Liver (tissue), 9 donors: ENCODE measurements around the gene DNM3. TPM values are rescaled to one million over a fixed set of nuclear protein-coding genes. Genes with fewer than 3 reads are reported as not detected.

Experiments
- DNase-seq: peaks from one replicate; pipeline ENCODE4 v3.0.0-alpha.2; 2017; ENCODE audit warnings: low spot score
- H3K27ac ChIP-seq, 2 donors: one replicate each; pipeline ENCODE4 v1.7.0; 2013; ENCODE audit warnings: inconsistent platforms in 2 of 2, low read length in 2 of 2, control low read depth in 1 of 2, low read depth in 1 of 2, mild to moderate bottlenecking in 1 of 2
- H3K27me3 ChIP-seq, 4 donors: one replicate each; pipeline versions ENCODE4 v1.6.1 to v1.7.0; 2013; ENCODE audit warnings: low read length in 3 of 4, inconsistent platforms in 1 of 4, mild to moderate bottlenecking in 1 of 4, moderate library complexity in 1 of 4; ENCODE audit not compliant: control insufficient read depth in 4 of 4, insufficient read depth in 4 of 4
- H3K36me3 ChIP-seq, 4 donors: one replicate each; pipeline versions ENCODE4 v1.6.1 to v1.7.0; 2013; ENCODE audit warnings: low read length in 3 of 4, mild to moderate bottlenecking in 3 of 4, low read depth in 1 of 4, moderate library complexity in 1 of 4; ENCODE audit not compliant: control insufficient read depth in 4 of 4, insufficient read depth in 3 of 4
- H3K4me1 ChIP-seq, 4 donors: one replicate each; pipeline versions ENCODE4 v1.6.1 to v1.7.0; 2013; ENCODE audit warnings: low read length in 3 of 4, mild to moderate bottlenecking in 3 of 4, moderate library complexity in 1 of 4; ENCODE audit not compliant: control insufficient read depth in 4 of 4, insufficient read depth in 4 of 4
- H3K4me3 ChIP-seq, 3 donors: one replicate each; pipeline versions ENCODE4 v1.6.1 to v1.7.0; 2013; ENCODE audit warnings: low read length in 3 of 3, control low read depth in 1 of 3, low read depth in 1 of 3, mild to moderate bottlenecking in 1 of 3
- H3K9ac ChIP-seq, 2 donors: one replicate each; pipeline ENCODE4 v1.7.0; 2013; ENCODE audit warnings: low read length in 2 of 2, mild to moderate bottlenecking in 2 of 2, moderate library complexity in 2 of 2, control low read depth in 1 of 2, low read depth in 1 of 2
- H3K9me3 ChIP-seq, 4 donors: one replicate each; pipeline versions ENCODE4 v1.6.1 to v1.7.0; 2013; ENCODE audit warnings: low read length in 3 of 4; ENCODE audit not compliant: control insufficient read depth in 4 of 4
- EGR1 ChIP-seq, 2 donors: IDR thresholded peaks; 2 replicates each; pipeline ENCODE4 v1.6.1; 2016 to 2018; ENCODE audit warnings: antibody characterized with exemption in 2 of 2, low read depth in 2 of 2
- FOXA1 ChIP-seq: IDR thresholded peaks from 2 replicates; pipeline ENCODE4 v1.6.1; 2016; ENCODE audit warnings: antibody characterized with exemption
- FOXA2 ChIP-seq: IDR thresholded peaks from 2 replicates; pipeline ENCODE4 v1.6.1; 2016; ENCODE audit warnings: antibody characterized with exemption
- GABPA ChIP-seq, 2 donors: IDR thresholded peaks in 1 of 2; conservative IDR thresholded peaks in 1 of 2; 2 replicates each; pipeline ENCODE4 v1.6.1; 2016; ENCODE audit warnings: antibody characterized with exemption in 2 of 2, mild to moderate bottlenecking in 1 of 2, moderate library complexity in 1 of 2
- HNF4A ChIP-seq, 2 donors: conservative IDR thresholded peaks; 2 replicates each; pipeline ENCODE4 v1.6.1; 2016; ENCODE audit warnings: antibody characterized with exemption in 2 of 2, mild to moderate bottlenecking in 2 of 2
- HNF4G ChIP-seq: IDR thresholded peaks from 2 replicates; pipeline ENCODE4 v1.6.1; 2016; ENCODE audit warnings: antibody characterized with exemption
- JUND ChIP-seq, 2 donors: IDR thresholded peaks; 2 replicates each; pipeline ENCODE4 v1.6.1; 2016; ENCODE audit warnings: antibody characterized with exemption in 2 of 2
- NR2F2 ChIP-seq: IDR thresholded peaks from 2 replicates; pipeline ENCODE4 v1.6.1; 2016; ENCODE audit warnings: antibody characterized with exemption
- RAD21 ChIP-seq, 2 donors: IDR thresholded peaks; 2 replicates each; pipeline ENCODE4 v1.6.1; 2016; ENCODE audit warnings: antibody characterized with exemption in 2 of 2, mild to moderate bottlenecking in 2 of 2
- RXRA ChIP-seq, 2 donors: IDR thresholded peaks; 2 replicates each; pipeline ENCODE4 v1.6.1; 2017 to 2018; ENCODE audit warnings: antibody characterized with exemption in 2 of 2, mild to moderate bottlenecking in 1 of 2
- SP1 ChIP-seq: IDR thresholded peaks from 2 replicates; pipeline ENCODE4 v1.6.1; 2018; ENCODE audit warnings: antibody characterized with exemption, mild to moderate bottlenecking
- TAF1 ChIP-seq: conservative IDR thresholded peaks from 2 replicates; pipeline ENCODE4 v1.6.1; 2016; ENCODE audit warnings: antibody characterized with exemption, mild to moderate bottlenecking
- YY1 ChIP-seq: IDR thresholded peaks from 2 replicates; pipeline ENCODE4 v1.6.1; 2016; ENCODE audit warnings: antibody characterized with exemption, mild to moderate bottlenecking
- WGBS: extraction: QIAGEN DNeasy Blood & Tissue Kit; methylation state at CpG from one replicate; pipeline ENCODE4 v1.1.7; 2013; 5-methylcytosine and 5-hydroxymethylcytosine counted together
- polyA plus RNA-seq, 2 donors: library from polyadenylated mRNA; stranded (reverse) in 1 of 2; unstranded in 1 of 2; fragments of 200-250 nt in 1 of 2; fragments of >200 nt in 1 of 2; fragmentation: Nextera tagmentation in 1 of 2; extraction: Ambion mirVana in 1 of 2; gene quantifications; one replicate each; pipeline versions ENCODE4 v1.2.1 to v1.2.3, GENCODE V29; 2013 to 2015
- total RNA-seq, 2 donors: library from RNA; depleted of rRNA; stranded (reverse); fragments of >200 nt; gene quantifications; one replicate each; pipeline ENCODE4 v1.2.3, GENCODE V29; 2014
- TF ChIP-seq, protein P1 (sequence below): IDR thresholded peaks from 2 replicates; pipeline ENCODE4 v1.6.1; 2016; ENCODE audit warnings: antibody characterized with exemption, mild to moderate bottlenecking
- TF ChIP-seq, protein P2 (sequence below): IDR thresholded peaks from 2 replicates; pipeline ENCODE4 v1.6.1; 2016; ENCODE audit warnings: antibody characterized with exemption
- TF ChIP-seq, protein P3 (sequence below): IDR thresholded peaks from 2 replicates; pipeline ENCODE4 v1.6.1; 2016; ENCODE audit warnings: antibody characterized with exemption
- TF ChIP-seq, protein P4 (sequence below): IDR thresholded peaks from 2 replicates; pipeline ENCODE4 v1.6.1; 2016; ENCODE audit warnings: antibody characterized with exemption
- TF ChIP-seq, protein P5 (sequence below): fragments of 150-350 bp; IDR thresholded peaks from 2 replicates; pipeline ENCODE4 v1.5.1; 2017; ENCODE audit warnings: improper control_type of control experiment, low read depth, low read length; ENCODE audit not compliant: missing input control
- donor health status: healthy.
- donor health status: healthy.
- donor health status: healthy.
- donor health status: healthy.
- donor health status: healthy.

DNM3 gene
- total and polyA plus RNA-seq, 4 donors = 0.08 to 3.2 (median 1.0) TPM

DNA sequence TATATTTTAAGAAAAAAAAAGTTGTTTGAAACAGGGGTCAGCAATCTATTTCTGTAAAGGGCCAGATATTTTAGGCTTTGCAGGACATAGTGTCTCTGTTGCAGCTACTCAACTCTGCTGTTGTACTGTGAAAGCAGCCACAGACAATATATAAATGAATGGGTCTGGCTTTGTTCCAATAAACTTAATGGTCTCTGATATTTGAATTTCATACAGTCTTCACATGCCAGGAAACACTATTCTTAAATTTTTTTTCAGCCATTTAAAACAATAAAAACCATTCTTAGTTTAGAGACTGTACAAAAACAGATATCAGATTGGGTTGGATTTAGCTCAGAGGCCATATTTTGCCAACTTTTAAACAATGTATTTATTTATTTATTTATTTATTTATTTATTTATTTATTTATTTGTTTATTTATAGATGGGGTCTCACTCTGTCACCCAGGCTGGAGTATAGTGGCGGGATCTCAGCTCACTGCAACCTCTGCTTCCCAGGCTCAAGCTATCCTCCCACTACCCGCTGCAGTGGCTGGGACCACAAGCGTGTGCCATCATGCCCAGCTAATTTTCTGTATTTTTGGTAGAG, 102.8 kb downstream of the DNM3 start:
- WGBS = 96% methylated on average over 3 of the region's 3 CpGs
- no peak for TF ChIP-seq GABPA (IDR thresholded peaks at IDR 0.05 in 1 of 2, conservative IDR thresholded peaks at IDR 0.05 in 1 of 2)
- TF ChIP-seq, protein P1, sequence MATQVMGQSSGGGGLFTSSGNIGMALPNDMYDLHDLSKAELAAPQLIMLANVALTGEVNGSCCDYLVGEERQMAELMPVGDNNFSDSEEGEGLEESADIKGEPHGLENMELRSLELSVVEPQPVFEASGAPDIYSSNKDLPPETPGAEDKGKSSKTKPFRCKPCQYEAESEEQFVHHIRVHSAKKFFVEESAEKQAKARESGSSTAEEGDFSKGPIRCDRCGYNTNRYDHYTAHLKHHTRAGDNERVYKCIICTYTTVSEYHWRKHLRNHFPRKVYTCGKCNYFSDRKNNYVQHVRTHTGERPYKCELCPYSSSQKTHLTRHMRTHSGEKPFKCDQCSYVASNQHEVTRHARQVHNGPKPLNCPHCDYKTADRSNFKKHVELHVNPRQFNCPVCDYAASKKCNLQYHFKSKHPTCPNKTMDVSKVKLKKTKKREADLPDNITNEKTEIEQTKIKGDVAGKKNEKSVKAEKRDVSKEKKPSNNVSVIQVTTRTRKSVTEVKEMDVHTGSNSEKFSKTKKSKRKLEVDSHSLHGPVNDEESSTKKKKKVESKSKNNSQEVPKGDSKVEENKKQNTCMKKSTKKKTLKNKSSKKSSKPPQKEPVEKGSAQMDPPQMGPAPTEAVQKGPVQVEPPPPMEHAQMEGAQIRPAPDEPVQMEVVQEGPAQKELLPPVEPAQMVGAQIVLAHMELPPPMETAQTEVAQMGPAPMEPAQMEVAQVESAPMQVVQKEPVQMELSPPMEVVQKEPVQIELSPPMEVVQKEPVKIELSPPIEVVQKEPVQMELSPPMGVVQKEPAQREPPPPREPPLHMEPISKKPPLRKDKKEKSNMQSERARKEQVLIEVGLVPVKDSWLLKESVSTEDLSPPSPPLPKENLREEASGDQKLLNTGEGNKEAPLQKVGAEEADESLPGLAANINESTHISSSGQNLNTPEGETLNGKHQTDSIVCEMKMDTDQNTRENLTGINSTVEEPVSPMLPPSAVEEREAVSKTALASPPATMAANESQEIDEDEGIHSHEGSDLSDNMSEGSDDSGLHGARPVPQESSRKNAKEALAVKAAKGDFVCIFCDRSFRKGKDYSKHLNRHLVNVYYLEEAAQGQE = no peak
- TF ChIP-seq HNF4G = no peak
- TF ChIP-seq EGR1 (IDR thresholded peaks at IDR 0.05; ENCODE audit: low read depth in 2 of 2) = no peak
- TF ChIP-seq HNF4A (conservative IDR thresholded peaks at IDR 0.05) = no peak
- no peak for TF ChIP-seq JUND (IDR thresholded peaks at IDR 0.05)
- no peak for TF ChIP-seq TAF1
- TF ChIP-seq, protein P2, sequence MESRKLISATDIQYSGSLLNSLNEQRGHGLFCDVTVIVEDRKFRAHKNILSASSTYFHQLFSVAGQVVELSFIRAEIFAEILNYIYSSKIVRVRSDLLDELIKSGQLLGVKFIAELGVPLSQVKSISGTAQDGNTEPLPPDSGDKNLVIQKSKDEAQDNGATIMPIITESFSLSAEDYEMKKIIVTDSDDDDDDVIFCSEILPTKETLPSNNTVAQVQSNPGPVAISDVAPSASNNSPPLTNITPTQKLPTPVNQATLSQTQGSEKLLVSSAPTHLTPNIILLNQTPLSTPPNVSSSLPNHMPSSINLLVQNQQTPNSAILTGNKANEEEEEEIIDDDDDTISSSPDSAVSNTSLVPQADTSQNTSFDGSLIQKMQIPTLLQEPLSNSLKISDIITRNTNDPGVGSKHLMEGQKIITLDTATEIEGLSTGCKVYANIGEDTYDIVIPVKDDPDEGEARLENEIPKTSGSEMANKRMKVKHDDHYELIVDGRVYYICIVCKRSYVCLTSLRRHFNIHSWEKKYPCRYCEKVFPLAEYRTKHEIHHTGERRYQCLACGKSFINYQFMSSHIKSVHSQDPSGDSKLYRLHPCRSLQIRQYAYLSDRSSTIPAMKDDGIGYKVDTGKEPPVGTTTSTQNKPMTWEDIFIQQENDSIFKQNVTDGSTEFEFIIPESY = no peak
- no peak for TF ChIP-seq FOXA2
- no peak for TF ChIP-seq SP1
- H3K4me1 ChIP-seq = no peaks in the 10 kb centered on the region

DNA sequence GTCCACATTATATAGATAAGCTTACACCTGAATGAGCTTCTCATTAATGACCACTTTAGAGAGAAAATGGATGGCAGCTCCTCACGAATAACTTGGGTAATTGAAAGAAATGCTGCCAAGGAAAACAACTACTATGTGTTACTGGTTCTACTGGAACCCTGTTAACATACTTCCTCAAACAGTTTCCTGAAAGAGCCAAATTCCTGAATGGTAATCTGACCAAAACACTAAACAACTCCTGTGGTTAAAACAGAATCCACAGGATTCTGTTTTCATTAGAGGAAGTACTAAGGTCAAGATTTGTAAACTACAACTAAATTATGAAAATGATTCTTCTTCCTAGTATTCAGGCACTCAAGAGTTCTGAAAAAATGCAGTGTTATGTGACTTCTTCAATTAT, 107.2 kb downstream of the DNM3 start:
- Histone ChIP-seq H3K4me1 (no peaks in the 10 kb centered on the region), H3K36me3 (no peaks in the 10 kb centered on the region), H3K27ac (no peak overlapping the region), H3K9me3 (peaks cover 0 to 2% (median 0%) of the 10 kb centered on the region in 4 donors), H3K9ac (no peak overlapping the region), H3K27me3 (no peaks in the 10 kb centered on the region), H3K4me3 (no peak overlapping the region)
- 21% methylated on average over 1 of the region's 1 CpG for WGBS
- no peak for DNase-seq
- TF ChIP-seq YY1 = no peak
- TF ChIP-seq FOXA1 = no peak
- TF ChIP-seq, protein P1 = no peak
- no peak for TF ChIP-seq HNF4G
- TF ChIP-seq, protein P3, sequence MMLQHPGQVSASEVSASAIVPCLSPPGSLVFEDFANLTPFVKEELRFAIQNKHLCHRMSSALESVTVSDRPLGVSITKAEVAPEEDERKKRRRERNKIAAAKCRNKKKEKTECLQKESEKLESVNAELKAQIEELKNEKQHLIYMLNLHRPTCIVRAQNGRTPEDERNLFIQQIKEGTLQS = no peak
- TF ChIP-seq RAD21 (IDR thresholded peaks at IDR 0.05) = no peak
- no peak for TF ChIP-seq FOXA2
- TF ChIP-seq, protein P4, sequence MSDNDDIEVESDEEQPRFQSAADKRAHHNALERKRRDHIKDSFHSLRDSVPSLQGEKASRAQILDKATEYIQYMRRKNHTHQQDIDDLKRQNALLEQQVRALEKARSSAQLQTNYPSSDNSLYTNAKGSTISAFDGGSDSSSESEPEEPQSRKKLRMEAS = no peak
- TF ChIP-seq, protein P2 = no peak
- TF ChIP-seq NR2F2 = no peak
- TF ChIP-seq JUND (IDR thresholded peaks at IDR 0.05) = no peak
- no peak for TF ChIP-seq EGR1 (IDR thresholded peaks at IDR 0.05; ENCODE audit: low read depth in 2 of 2)
- TF ChIP-seq, protein P5, sequence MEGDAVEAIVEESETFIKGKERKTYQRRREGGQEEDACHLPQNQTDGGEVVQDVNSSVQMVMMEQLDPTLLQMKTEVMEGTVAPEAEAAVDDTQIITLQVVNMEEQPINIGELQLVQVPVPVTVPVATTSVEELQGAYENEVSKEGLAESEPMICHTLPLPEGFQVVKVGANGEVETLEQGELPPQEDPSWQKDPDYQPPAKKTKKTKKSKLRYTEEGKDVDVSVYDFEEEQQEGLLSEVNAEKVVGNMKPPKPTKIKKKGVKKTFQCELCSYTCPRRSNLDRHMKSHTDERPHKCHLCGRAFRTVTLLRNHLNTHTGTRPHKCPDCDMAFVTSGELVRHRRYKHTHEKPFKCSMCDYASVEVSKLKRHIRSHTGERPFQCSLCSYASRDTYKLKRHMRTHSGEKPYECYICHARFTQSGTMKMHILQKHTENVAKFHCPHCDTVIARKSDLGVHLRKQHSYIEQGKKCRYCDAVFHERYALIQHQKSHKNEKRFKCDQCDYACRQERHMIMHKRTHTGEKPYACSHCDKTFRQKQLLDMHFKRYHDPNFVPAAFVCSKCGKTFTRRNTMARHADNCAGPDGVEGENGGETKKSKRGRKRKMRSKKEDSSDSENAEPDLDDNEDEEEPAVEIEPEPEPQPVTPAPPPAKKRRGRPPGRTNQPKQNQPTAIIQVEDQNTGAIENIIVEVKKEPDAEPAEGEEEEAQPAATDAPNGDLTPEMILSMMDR = no peak
- TF ChIP-seq TAF1 = no peak
- no peak for TF ChIP-seq RXRA (IDR thresholded peaks at IDR 0.05)
- no peak for TF ChIP-seq HNF4A (conservative IDR thresholded peaks at IDR 0.05)
- TF ChIP-seq SP1 = no peak

More for the DNA sequence above, 102.8 kb downstream of the DNM3 start:
- Histone ChIP-seq H3K9me3 (no peaks in the 10 kb centered on the region), H3K36me3 (no peaks in the 10 kb centered on the region), H3K27ac (no peak overlapping the region), H3K27me3 (no peaks in the 10 kb centered on the region), H3K4me3 (no peak overlapping the region), H3K9ac (no peak overlapping the region)
- DNase-seq = no peak
